Glutamatergic neuron (in vitro differentiated cells): Measurements from ENCODE around the gene CYTH2. TPM values are rescaled to one million over a fixed set of nuclear protein-coding genes. Genes with fewer than 3 reads are reported as not detected.
A peak's percentile ranks its signal among the peaks of the same experiment; 100 is the strongest.

Experiments
- DNase-seq: peaks from one replicate; pipeline ENCODE4 v3.0.0; 2022
- H3K27ac Mint-ChIP-seq: one replicate; pipeline ENCODE4 v1.8.0; 2020; ENCODE audit warnings: mild to moderate bottlenecking, mixed read lengths, inconsistent platforms; ENCODE audit not compliant: unreplicated experiment
- H3K27me3 Mint-ChIP-seq: one replicate; pipeline ENCODE4 v1.8.0; 2020; ENCODE audit warnings: mild to moderate bottlenecking, moderate library complexity, mixed read lengths, inconsistent platforms; ENCODE audit not compliant: unreplicated experiment
- H3K36me3 Mint-ChIP-seq: one replicate; pipeline ENCODE4 v1.8.0; 2020; ENCODE audit warnings: mild to moderate bottlenecking, mixed read lengths, inconsistent platforms; ENCODE audit not compliant: unreplicated experiment
- H3K4me1 Mint-ChIP-seq: one replicate; pipeline ENCODE4 v1.8.0; 2020; ENCODE audit warnings: mild to moderate bottlenecking, low read depth, mixed read lengths, inconsistent platforms; ENCODE audit not compliant: unreplicated experiment
- H3K4me3 Mint-ChIP-seq: one replicate; pipeline ENCODE4 v1.8.0; 2020; ENCODE audit warnings: mild to moderate bottlenecking, mixed read lengths, inconsistent platforms; ENCODE audit not compliant: unreplicated experiment
- H3K9me3 Mint-ChIP-seq: one replicate; pipeline ENCODE4 v1.8.0; 2020; ENCODE audit warnings: mild to moderate bottlenecking, moderate library complexity, mixed read lengths, inconsistent platforms; ENCODE audit not compliant: unreplicated experiment
- CTCF ChIP-seq: fragments of 200-600 bp; sonication (generic); IDR thresholded peaks from one replicate; pipeline ENCODE4 v1.5.0; 2021; ENCODE audit not compliant: partially characterized antibody, unreplicated experiment
- total RNA-seq: library from RNA; stranded (reverse); fragmentation: NEBNext Ultra II Directional; extraction: Animal tissue kit (Norgen Biotek cat#: 25700); gene quantifications from one replicate; pipeline ENCODE4 v1.2.1, GENCODE V29; 2021; ENCODE audit not compliant: unreplicated experiment

Gene CYTH2
- total RNA-seq, 1 donor from 2014 or later, result 233 TPM

- no peaks in the 10 kb centered on the region for H3K36me3 Mint-ChIP-seq
- H3K27me3 Mint-ChIP-seq, result peaks cover 23% of the 10 kb centered on the region
- no peak overlapping the region for H3K4me3 Mint-ChIP-seq
- H3K27ac Mint-ChIP-seq, result no peak overlapping the region
- no peak for TF ChIP-seq CTCF
- DNase-seq, result no peak
- H3K9me3 Mint-ChIP-seq, result peaks cover 10% of the 10 kb centered on the region
- H3K4me1 Mint-ChIP-seq, result peaks cover 11% of the 10 kb centered on the region
Measured at GRCh38 chr19:48443731-48444128, 25.4 kb upstream of the CYTH2 start.

GRCh38 chr19:48444129-48444935 lies 24.8 kb upstream of the CYTH2 start:
- Mint-ChIP-seq H3K4me3 (peak overlapping the region; percentile 94), H3K36me3 (no peaks in the 10 kb centered on the region), H3K9me3 (peaks cover 8% of the 10 kb centered on the region), H3K27me3 (peaks cover 23% of the 10 kb centered on the region), H3K27ac (peak overlapping the region; percentile 93), H3K4me1 (peaks cover 11% of the 10 kb centered on the region)
- TF ChIP-seq CTCF, result no peak
- DNase-seq, result no peak

- Mint-ChIP-seq H3K27ac (peak overlapping the region; percentile 93), H3K4me1 (peaks cover 11% of the 10 kb centered on the region), H3K4me3 (peak overlapping the region; percentile 94), H3K9me3 (peaks cover 8% of the 10 kb centered on the region), H3K36me3 (no peaks in the 10 kb centered on the region), H3K27me3 (peaks cover 23% of the 10 kb centered on the region)
- no peak for TF ChIP-seq CTCF
- DNase-seq, result no peak
Measured at GRCh38 chr19:48444936-48445200, 24.3 kb upstream of the CYTH2 start.

- peak overlapping the region; percentile 93 for H3K27ac Mint-ChIP-seq
- DNase-seq, result no peak
- peaks cover 11% of the 10 kb centered on the region for H3K4me1 Mint-ChIP-seq
- H3K27me3 Mint-ChIP-seq, result peaks cover 23% of the 10 kb centered on the region
- H3K4me3 Mint-ChIP-seq, result peak overlapping the region; percentile 94
- no peak for TF ChIP-seq CTCF
- H3K9me3 Mint-ChIP-seq, result peaks cover 8% of the 10 kb centered on the region
- H3K36me3 Mint-ChIP-seq, result no peaks in the 10 kb centered on the region
Measured at GRCh38 chr19:48445256-48445605, 23.9 kb upstream of the CYTH2 start.

- DNase-seq, result peak; percentile 86
- Mint-ChIP-seq H3K4me1 (peaks cover 11% of the 10 kb centered on the region), H3K4me3 (peak within 1 kb of the TSS; percentile 94), H3K9me3 (peaks cover 8% of the 10 kb centered on the region), H3K27ac (peak within 1 kb of the TSS; percentile 93), H3K27me3 (peaks cover 23% of the 10 kb centered on the region), H3K36me3 (no peaks in the 10 kb centered on the region)
- no peak for TF ChIP-seq CTCF
Measured at GRCh38 chr19:48445606-48446481, 23.3 kb upstream of the CYTH2 start, which contains the start of gene GRWD1. GRWD1 (plus strand) TSS chr19:48445983; CDS start chr19:48446006, 23 bp downstream.
